K562 (cell line): ENCODE measurements around the gene TXNDC15. TPM values are rescaled to one million over a fixed set of nuclear protein-coding genes. Genes with fewer than 3 reads are reported as not detected.

Experiments used
- CEBPB ChIP-seq: fragments of 450-650 bp; IDR thresholded peaks from 2 replicates; pipeline ENCODE4 v1.6.1; 2016; ENCODE audit warnings: missing genetic modification characterization, missing compliant biosample characterization
- FOSL1 ChIP-seq: fragments of 200-800 bp; sonication (Bioruptor generic); conservative IDR thresholded peaks from 2 replicates; pipeline ENCODE4 v1.6.1; 2016; ENCODE audit warnings: missing genetic modification characterization, missing compliant biosample characterization
- HNRNPH1 ChIP-seq: fragments of 200-400 bp; formaldehyde crosslinking; optimal IDR thresholded peaks from 2 replicates; pipeline ENCODE3; 2017; ENCODE audit warnings: low read depth, mild to moderate bottlenecking, low read length, moderate library complexity
- L3MBTL2 ChIP-seq: fragments of 450-650 bp; IDR thresholded peaks from 2 replicates; pipeline ENCODE4 v1.6.1; 2016; ENCODE audit warnings: mild to moderate bottlenecking, moderate library complexity
- MAZ ChIP-seq, 2 experiments: fragments of 450-650 bp in 1 of 2; sonication (generic) in 1 of 2; formaldehyde crosslinking; IDR thresholded peaks in 1 of 2; conservative IDR thresholded peaks in 1 of 2; 2 replicates each; pipeline versions ENCODE4 v1.4.0 to v1.5.0; 2020; ENCODE audit warnings: mild to moderate bottlenecking in 1 of 2, missing genetic modification reagents in 1 of 2
- NONO ChIP-seq, 2 experiments: fragments of 200-400 bp in 1 of 2; fragments of 450-650 bp in 1 of 2; formaldehyde crosslinking in 1 of 2; IDR thresholded peaks; 2 replicates each; pipeline ENCODE4 v1.6.1; 2017; ENCODE audit warnings: low read depth in 2 of 2, mild to moderate bottlenecking in 2 of 2, moderate library complexity in 2 of 2, low read length in 1 of 2
- NR2C2 ChIP-seq, 2 experiments: fragments of 200-800 bp in 1 of 2; sonication (Bioruptor generic) in 1 of 2; sonication (generic) in 1 of 2; formaldehyde crosslinking in 1 of 2; IDR thresholded peaks; 2 replicates each; pipeline versions ENCODE4 v1.6.1 to v1.8.0; 2016 to 2022; ENCODE audit warnings: mild to moderate bottlenecking in 1 of 2, missing compliant biosample characterization in 1 of 2, missing genetic modification characterization in 1 of 2, missing genetic modification reagents in 1 of 2
- NUFIP1 ChIP-seq: fragments of 450-650 bp; IDR thresholded peaks from 2 replicates; pipeline ENCODE4 v1.6.1; 2018; ENCODE audit not compliant: partially characterized antibody
- RB1 ChIP-seq: fragments of 450-650 bp; IDR thresholded peaks from 2 replicates; pipeline ENCODE4 v1.6.1; 2017; ENCODE audit warnings: low read depth, mild to moderate bottlenecking
- SMAD1 ChIP-seq: fragments of 150-350 bp; IDR thresholded peaks from 2 replicates; pipeline ENCODE4 v1.6.1; 2014; ENCODE audit warnings: low read length, low read depth; ENCODE audit not compliant: partially characterized antibody
- SUPT5H ChIP-seq: fragments of 450-650 bp; IDR thresholded peaks from 2 replicates; pipeline ENCODE4 v1.6.1; 2016
- TBL1XR1 ChIP-seq, 2 experiments: IDR thresholded peaks; 2 replicates each; pipeline ENCODE4 v1.6.1; 2012; ENCODE audit warnings: improper control_type of control experiment in 2 of 2, low read length in 2 of 2, mild to moderate bottlenecking in 1 of 2
- ZKSCAN8 ChIP-seq: fragments of 200-800 bp; sonication (Bioruptor generic); IDR thresholded peaks from 2 replicates; pipeline ENCODE4 v1.6.1; 2016; ENCODE audit warnings: missing genetic modification characterization, missing compliant biosample characterization
- ZNF134 ChIP-seq: fragments of 250-450 bp; sonication (Bioruptor Pico); conservative IDR thresholded peaks from 2 replicates; pipeline ENCODE4 v1.4.0; 2020
- ZNF165 ChIP-seq: fragments of 250-450 bp; sonication (Bioruptor Pico); IDR thresholded peaks from 2 replicates; pipeline ENCODE4 v1.4.0; 2020; ENCODE audit warnings: borderline replicate concordance
- ZNF212 ChIP-seq: fragments of 450-650 bp; formaldehyde crosslinking; IDR thresholded peaks from 2 replicates; pipeline ENCODE4 v1.4.0; 2020; ENCODE audit warnings: mild to moderate bottlenecking
- ZNF263 ChIP-seq: sonication (generic); formaldehyde crosslinking; IDR thresholded peaks from 2 replicates; pipeline ENCODE4 v1.8.0; 2022; ENCODE audit warnings: mild to moderate bottlenecking, missing genetic modification reagents, borderline replicate concordance
- ZNF436 ChIP-seq: fragments of 250-450, 450-650 bp; sonication (Bioruptor Pico); formaldehyde crosslinking; IDR thresholded peaks from 2 replicates; pipeline ENCODE4 v1.7.0; 2020; ENCODE audit warnings: mild to moderate bottlenecking
- ZNF76 ChIP-seq: fragments of 250-450 bp; sonication (Bioruptor Pico); IDR thresholded peaks from 2 replicates; pipeline ENCODE4 v1.4.0; 2020; ENCODE audit warnings: mild to moderate bottlenecking, moderate library complexity, borderline replicate concordance
- polyA plus RNA-seq, 8 experiments: library from polyadenylated mRNA; depleted of rRNA in 4 of 8; stranded (reverse) in 5 of 8; unstranded in 3 of 8; fragments of >200 nt; fragmentation: Nextera tagmentation in 2 of 8; fragmentation: Illumina TruSeq in 1 of 8; extraction: Ambion mirVana in 2 of 8; extraction: Trizol in 1 of 8; gene quantifications; 2 replicates each; pipeline versions ENCODE4 v1.2.1 to v1.2.3, GENCODE V29; 2011 to 2014; ENCODE audit warnings: inconsistent platforms in 1 of 8, missing spikeins in 1 of 8
- total RNA-seq, 7 experiments: library from RNA; depleted of rRNA in 6 of 7; stranded (reverse); fragments of >200 nt in 6 of 7; fragmentation: Illumina TruSeq in 2 of 7; extraction: Trizol in 2 of 7; gene quantifications; 2 replicates each; pipeline versions ENCODE4 v1.2.1 to v1.2.3, GENCODE V29; 2011 to 2021; ENCODE audit warnings: low replicate concordance in 1 of 7
- TF ChIP-seq, protein P1 (sequence below): fragments of 250-450 bp; sonication (Bioruptor Pico); IDR thresholded peaks from 2 replicates; pipeline ENCODE4 v1.9.0; 2021; ENCODE audit warnings: mild to moderate bottlenecking
- TF ChIP-seq, protein P2 (sequence below): fragments of 450-650 bp; formaldehyde crosslinking; IDR thresholded peaks from 2 replicates; pipeline ENCODE4 v1.4.0; 2020; ENCODE audit warnings: mild to moderate bottlenecking, moderate library complexity
- TF ChIP-seq, protein P3 (sequence below): fragments of 450-650 bp; IDR thresholded peaks from 2 replicates; pipeline ENCODE4 v1.6.1; 2014; ENCODE audit warnings: low read depth, mild to moderate bottlenecking, moderate library complexity, borderline replicate concordance
- TF ChIP-seq, protein P4 (sequence below): fragments of 200-800 bp; sonication (Bioruptor generic); IDR thresholded peaks from 2 replicates; pipeline ENCODE4 v1.6.1; 2017; ENCODE audit warnings: missing genetic modification characterization, missing compliant biosample characterization

TXNDC15 gene
- total and polyA plus RNA-seq, 9 of the 15 experiments (the other 6 are each of a cell fraction or from before 2014, with no cell fraction given), result 3.0 to 15.4 (median 12.3) TPM

DNA sequence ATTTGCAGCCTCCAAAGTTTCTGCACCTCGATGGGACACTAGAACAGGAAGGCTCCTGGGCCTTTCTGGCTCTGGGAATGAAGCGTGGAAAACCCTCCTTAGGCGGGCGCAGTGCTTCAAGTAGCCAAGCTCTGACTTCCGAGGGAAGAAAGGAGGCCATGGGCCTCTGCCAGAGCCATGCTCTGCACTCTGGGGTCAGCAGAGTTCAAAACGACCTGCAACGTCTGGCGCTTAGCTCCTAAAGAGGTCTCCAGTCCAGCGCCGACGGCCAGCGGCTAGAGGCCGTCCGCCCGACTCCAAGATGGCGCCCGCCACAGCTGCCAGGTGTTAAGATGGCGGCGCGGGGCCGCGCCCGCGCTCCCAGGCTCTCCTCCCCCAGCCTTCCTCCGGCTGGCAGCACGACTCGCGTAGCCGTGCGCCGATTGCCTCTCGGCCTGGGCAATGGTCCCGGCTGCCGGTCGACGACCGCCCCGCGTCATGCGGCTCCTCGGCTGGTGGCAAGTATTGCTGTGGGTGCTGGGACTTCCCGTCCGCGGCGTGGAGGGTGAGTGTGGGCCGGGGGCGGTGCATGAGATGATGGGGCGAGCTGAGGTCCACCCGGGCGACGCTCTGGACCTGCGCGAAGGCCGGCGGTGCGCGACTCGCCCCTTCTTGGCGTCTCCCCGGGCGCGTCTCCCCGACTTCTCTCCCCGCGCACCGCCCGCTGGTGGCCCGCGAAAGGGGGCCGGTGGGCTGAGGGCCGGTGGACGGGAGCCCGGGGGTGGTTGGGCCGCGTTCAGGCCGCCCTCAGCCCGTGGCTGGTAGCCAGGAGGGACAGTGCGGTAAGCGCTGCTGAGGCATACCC, at the start of gene TXNDC15 (continued):
- TF ChIP-seq SMAD1 (no peak), TBL1XR1 (IDR thresholded peaks at IDR 0.05; ENCODE audit: low read length in 2 of 2) (no peak), ZNF134 (CRISPR knock-in tag) (0 out of 2 replicates have a peak, but pooled peaks have one; percentile 15), HNRNPH1 (no peak), ZNF436 (CRISPR knock-in tag) (no peak), L3MBTL2 (peak; percentile 53; the same call in 1 of the 2 replicates), NUFIP1 (peak; percentile 17), NONO (IDR thresholded peaks at IDR 0.05; ENCODE audit: low read depth in 2 of 2, low read length in 1 of 2) (peak; percentile 42 to 90; a peak in 2 of 4 replicates), CEBPB (no peak), ZNF263 (CRISPR knock-in tag) (0 out of 2 replicates have a peak, but pooled peaks have one; percentile 5), SUPT5H (peak; percentile 81), FOSL1 (tag) (no peak), NR2C2 (CRISPR knock-in tag; IDR thresholded peaks at IDR 0.05) (no peak), NR2C2 (tag; IDR thresholded peaks at IDR 0.05) (peak; percentile 83), ZNF212 (CRISPR knock-in tag) (no peak), ZNF165 (CRISPR knock-in tag) (no peak), MAZ (CRISPR knock-in tag; conservative IDR thresholded peaks at IDR 0.05 in 1 of 2, IDR thresholded peaks at IDR 0.05 in 1 of 2) (peak; percentile 82 to 86), ZNF76 (CRISPR knock-in tag) (no peak), ZKSCAN8 (no peak), RB1 (peak; percentile 85)
- TF ChIP-seq, protein P1, sequence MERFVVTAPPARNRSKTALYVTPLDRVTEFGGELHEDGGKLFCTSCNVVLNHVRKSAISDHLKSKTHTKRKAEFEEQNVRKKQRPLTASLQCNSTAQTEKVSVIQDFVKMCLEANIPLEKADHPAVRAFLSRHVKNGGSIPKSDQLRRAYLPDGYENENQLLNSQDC (CRISPR knock-in tag), result no peak
- TF ChIP-seq, protein P2, sequence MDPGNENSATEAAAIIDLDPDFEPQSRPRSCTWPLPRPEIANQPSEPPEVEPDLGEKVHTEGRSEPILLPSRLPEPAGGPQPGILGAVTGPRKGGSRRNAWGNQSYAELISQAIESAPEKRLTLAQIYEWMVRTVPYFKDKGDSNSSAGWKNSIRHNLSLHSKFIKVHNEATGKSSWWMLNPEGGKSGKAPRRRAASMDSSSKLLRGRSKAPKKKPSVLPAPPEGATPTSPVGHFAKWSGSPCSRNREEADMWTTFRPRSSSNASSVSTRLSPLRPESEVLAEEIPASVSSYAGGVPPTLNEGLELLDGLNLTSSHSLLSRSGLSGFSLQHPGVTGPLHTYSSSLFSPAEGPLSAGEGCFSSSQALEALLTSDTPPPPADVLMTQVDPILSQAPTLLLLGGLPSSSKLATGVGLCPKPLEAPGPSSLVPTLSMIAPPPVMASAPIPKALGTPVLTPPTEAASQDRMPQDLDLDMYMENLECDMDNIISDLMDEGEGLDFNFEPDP (CRISPR knock-in tag), result no peak
- TF ChIP-seq, protein P3, sequence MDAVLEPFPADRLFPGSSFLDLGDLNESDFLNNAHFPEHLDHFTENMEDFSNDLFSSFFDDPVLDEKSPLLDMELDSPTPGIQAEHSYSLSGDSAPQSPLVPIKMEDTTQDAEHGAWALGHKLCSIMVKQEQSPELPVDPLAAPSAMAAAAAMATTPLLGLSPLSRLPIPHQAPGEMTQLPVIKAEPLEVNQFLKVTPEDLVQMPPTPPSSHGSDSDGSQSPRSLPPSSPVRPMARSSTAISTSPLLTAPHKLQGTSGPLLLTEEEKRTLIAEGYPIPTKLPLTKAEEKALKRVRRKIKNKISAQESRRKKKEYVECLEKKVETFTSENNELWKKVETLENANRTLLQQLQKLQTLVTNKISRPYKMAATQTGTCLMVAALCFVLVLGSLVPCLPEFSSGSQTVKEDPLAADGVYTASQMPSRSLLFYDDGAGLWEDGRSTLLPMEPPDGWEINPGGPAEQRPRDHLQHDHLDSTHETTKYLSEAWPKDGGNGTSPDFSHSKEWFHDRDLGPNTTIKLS, result no peak
- TF ChIP-seq, protein P4, sequence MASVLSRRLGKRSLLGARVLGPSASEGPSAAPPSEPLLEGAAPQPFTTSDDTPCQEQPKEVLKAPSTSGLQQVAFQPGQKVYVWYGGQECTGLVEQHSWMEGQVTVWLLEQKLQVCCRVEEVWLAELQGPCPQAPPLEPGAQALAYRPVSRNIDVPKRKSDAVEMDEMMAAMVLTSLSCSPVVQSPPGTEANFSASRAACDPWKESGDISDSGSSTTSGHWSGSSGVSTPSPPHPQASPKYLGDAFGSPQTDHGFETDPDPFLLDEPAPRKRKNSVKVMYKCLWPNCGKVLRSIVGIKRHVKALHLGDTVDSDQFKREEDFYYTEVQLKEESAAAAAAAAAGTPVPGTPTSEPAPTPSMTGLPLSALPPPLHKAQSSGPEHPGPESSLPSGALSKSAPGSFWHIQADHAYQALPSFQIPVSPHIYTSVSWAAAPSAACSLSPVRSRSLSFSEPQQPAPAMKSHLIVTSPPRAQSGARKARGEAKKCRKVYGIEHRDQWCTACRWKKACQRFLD (CRISPR knock-in tag), result peak; percentile 78; the same call in 1 of the 2 replicates
